ENCODE results near the gene SLC2A13.
"Not testable (repeated sequence)": the region's sequence is repeated elsewhere in the genome, so short reads cannot be mapped to it uniquely, and the experiment has no call there.

The SLC2A13 gene

DNA sequence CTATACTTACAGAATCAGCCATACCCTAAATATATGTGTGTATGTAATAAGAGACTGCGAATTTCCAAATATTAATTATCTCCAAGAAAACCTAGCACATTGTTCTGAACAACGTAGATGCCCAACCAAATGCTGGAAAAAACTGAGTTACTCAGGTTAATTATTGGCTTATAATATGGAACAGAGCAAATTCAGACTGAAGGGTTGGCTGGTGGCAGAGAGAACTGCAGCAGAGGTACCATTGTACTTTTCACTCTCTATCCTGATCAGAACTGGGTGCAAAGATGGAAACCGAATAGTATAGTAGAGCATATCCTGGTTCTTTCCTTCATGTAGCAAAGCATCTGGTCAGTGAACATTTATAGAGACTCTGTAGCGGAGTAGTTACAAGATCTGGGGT lies 185.7 kb downstream of the SLC2A13 start:
- no peak for FAIRE-seq

DNA sequence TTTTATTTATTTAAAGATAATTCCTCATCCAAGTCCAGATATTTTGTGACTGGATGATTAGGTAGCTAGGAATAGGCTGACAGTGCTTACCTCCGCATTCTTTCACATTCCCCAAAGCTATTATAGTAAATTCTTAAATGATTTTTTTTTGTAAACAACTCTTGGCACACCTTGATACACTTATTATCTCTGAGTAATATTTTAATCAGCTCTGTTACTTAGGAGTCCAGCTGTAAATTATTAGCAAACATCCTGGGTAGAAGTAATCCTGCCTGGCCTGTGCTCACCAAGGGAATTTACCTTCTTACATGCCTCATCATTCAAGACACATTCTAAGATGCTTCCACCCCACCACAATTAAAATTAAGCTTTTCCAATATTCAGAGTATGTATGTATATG lies 186.1 kb downstream of the SLC2A13 start:
- no peak for FAIRE-seq

DNA sequence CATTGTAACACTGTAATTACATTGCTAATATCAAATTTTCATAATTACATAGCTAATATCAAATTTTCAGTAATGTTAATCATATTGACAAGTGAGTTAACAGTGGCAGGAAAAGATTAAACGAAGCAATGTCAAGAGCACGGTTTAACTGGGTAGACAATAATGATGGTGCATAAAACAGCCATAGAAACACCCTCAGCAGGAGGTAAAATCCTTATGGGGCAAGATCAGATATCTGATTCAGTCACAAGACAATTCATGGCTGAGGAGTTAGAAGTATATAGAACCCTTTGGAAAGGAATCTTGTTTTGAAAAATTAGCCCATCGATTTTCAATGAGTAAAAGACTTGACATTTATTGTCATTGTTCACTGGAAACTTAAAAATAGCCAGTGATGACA lies 190.6 kb downstream of the SLC2A13 start:
- no peak for FAIRE-seq

DNA sequence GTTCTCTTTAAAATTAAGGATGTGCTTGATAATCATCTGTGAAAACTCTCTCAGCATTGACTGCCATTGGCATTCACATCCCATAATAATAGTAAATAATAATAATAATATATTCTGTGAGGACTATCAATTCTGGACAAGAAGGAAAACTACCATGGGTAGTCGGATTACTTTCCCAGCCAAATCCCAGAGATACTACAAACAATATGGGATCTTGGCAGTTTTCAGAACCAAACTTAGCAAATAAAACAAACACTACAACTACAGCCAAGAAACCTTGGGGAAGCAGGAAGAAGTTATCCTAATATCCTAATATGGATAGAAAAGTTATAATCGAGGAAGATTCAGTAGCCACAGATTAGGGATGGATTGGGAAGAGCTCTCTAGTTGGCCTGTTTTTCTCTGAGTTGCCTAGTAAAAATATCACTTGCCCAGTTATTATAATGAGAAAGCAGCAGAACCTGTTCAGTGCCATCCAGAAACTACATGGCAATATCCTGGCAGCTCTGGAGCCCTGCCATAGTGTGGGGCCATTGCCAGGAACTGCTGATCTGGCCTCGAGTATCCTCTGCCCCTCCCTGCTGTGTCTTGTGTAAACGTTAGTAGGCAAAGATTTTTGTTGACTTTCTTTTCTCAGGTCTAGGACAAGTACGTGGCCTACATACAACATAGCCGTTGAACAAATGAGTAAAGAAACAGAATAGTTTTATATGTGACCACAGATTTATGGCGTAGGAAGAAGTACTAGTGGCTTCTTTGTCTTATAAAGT lies 193.5 kb downstream of the SLC2A13 start:
- FAIRE-seq, result no peak

DNA sequence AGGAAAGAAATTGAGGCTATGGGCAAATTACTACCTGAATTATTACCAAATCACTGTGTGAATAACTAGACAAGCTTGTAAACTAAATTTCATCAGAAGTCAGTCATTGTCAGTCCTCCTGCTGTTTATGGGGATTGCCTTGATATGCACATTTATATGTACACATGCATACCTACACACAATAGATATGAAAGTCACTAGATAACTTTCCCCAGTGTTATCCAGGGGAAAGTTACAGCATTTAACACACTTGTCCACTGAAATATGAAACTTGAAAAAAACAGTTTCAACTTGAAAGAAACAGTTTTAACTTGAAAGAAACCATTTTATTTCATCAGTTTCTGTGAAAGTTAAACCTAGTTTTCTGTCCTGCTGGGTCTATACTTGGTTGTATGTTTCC lies 199.6 kb downstream of the SLC2A13 start:
- FAIRE-seq, result no peak

DNA sequence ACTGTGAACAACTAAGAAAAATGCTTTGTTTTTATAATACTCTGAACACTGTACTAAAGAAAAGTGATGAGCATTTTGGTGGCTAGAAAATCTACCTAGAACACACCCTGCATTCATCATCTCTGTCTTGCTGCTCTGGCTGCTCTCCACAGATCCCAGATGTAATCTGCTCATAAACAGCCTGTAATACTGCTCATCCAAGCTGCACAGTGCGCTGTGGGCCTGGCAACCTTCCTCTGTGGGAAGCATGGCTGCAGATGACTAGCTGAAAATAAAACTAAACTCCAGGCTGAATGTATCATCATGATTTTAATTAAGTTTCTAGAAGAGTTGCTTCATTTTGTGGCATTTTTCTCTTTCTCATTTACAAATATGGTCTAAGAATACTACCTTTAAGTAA lies 200.7 kb downstream of the SLC2A13 start:
- FAIRE-seq, result peak; percentile 53

DNA sequence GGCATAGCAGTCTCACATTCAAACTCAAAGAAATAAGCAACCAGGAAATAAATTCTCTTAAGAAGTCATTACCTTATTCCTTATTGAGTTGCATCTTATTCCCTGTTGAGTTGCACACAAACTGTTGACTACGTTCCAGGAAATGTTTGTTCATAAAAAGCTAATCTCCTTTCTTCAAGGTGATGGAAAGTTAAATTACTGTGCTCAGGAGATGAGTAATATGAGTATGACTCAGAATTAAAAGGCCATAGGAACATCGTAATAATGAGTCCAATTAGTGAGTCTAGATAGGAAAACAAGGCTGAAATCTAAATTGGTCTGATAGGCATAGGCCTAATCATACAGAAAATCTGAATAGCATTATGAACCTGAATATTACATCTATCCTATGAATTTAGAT lies 203.1 kb downstream of the SLC2A13 start:
- FAIRE-seq, result no peak

DNA sequence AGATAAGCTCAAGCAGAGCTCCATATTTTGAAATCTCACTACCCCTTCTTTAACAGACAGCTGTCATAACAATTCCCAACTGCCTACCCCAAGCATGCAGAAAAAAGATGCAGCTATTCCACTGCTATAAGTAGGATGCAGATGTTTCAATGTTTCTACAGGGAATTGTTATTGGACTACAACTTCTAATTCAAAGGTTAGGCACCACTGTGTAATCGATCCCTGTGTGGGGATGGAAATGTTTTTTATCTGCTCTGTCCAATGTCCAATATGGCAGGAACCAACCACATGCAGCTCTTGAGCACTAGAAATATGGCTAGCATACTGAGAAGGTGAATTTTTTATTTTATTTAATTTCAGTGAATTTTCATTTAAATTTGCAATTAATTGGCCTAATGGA lies 208.6 kb downstream of the SLC2A13 start:
- no peak for FAIRE-seq

DNA sequence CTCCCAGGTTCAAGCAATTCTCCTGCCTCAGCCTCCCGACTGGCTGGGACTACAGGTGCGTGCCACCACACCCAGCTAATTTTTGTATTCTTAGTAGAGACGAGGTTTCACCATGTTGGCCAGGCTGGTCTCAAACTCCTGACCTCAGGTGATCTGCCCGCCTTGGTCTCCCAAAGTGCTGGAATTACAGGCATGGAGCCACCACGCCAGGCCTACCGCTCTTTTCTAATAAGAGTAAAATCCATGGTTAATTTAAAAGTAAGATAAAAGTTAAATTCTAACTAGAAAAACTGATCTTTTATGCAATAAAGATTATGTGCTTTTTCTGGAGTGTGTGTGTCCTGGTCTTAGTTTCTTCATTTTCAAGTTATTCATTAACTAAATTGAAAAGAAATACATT lies 212.5 kb downstream of the SLC2A13 start:
- not testable (repeated sequence) for FAIRE-seq

DNA sequence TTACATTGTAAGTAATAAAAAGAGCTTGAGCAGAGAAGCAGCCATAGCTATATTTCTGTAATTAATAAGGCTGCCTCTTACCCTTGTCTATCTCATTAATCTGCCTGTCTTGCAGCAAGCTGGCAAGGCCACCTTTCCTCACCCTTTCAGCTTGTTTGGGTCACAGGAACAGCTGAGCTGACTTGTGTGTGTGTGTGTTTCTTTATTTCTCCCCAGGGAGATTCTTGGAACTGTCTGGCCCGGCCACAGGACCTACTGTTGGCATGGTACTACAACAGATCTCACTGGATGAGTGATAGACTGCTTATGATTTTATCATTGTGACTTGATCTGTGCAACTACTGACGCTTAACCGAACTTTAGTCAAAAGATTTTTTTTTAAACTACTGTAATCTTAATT lies 213.7 kb downstream of the SLC2A13 start:
- no peak for FAIRE-seq

DNA sequence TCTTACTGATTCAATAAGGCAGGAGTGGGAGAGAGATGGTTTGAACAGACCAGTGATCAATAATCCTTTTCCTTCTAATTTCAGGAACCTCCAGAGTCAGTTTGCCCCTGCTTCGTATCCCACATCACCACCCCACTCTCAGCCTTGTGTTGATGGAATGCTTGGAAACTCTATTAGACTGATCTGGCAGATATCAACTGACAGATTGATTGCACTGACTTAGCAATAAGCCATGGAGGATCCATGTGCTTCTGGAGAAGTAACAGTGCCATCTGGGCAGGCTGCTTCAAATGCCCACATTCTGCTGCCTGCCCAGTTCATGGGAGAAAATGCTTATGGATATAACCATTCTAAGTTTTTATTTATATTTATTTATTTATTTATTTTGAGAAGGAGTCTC lies 218.0 kb downstream of the SLC2A13 start:
- FAIRE-seq, result no peak

DNA sequence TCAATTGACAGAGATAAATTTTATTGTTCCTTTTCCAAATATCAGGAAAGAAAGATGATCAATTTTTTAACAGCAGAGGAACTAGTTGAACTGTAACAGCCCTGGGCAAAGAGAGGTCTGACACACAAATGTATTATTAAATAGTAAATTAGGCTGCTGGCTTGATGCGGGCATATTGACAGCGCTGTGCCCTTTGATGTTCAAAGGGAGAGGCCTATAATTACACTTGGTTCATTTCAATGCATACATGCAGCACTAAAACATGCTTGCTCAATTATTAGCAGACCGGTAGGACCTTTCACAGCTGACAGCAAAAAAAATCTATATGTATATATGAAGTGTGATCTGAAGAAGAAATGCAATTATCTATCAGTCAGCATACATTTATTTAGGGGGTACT lies 219.8 kb downstream of the SLC2A13 start:
- FAIRE-seq, result no peak

DNA sequence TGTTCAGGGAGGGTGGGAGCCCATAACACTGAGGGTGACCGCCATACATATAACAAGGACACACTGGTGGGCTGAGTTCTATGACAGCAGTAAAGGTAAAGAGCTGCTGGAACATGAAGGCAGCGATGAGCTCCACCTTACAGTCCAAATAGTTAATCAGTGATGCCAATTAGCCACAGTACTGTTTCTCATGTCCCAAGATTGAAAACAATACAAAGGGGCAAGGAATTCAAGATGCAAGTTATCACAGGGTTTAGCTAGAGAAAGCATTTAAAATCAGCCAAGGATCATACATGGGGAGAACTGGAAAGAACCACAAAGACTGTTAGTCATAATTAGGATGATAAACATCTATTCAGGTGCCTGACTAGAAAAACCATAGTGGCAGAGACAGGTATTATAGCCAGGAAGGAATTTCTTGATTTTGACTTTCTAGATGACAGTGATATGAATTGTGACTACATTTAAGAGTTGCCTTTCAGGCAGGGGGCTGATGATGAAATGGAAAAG lies 221.2 kb downstream of the SLC2A13 start:
- FAIRE-seq, result no peak

DNA sequence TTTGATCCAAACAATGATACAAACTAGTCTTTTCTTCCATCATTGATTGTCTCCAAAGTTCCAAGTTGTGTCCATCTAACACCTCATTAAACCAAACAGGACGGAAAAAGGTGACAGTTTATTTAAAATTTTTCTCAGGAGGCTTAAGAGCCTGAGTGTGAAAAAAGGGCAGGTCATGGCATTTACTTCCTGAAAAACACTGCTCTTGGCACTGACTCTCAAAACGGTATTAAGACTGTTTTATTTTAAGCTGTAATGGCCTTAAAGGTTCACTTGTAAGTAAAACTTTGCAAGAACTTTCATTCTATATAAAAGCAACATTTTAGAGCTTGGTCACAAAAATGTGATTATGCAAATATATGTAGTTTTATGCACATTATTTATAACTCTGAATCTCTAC lies 222.5 kb downstream of the SLC2A13 start:
- no peak for FAIRE-seq

DNA sequence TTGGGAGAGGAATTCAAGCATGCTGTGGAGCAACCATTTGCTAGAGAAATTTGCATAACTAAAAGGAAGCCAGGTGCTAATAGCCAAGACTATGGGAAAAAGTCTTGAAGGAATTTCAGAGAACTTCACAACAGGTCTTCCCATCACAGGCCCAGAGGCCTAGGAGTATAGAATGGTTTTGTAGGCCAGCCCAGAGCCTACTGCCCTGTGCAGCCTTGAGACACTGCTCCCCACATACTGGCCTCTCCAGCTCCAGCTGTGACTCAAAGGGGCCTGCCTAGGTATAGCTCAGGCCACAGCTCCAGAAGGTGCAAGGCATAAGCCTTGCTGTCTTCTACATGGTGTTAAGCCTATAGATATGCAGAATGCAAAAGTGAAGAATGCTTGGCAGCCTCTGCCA lies 227.1 kb downstream of the SLC2A13 start:
- FAIRE-seq, result no peak

DNA sequence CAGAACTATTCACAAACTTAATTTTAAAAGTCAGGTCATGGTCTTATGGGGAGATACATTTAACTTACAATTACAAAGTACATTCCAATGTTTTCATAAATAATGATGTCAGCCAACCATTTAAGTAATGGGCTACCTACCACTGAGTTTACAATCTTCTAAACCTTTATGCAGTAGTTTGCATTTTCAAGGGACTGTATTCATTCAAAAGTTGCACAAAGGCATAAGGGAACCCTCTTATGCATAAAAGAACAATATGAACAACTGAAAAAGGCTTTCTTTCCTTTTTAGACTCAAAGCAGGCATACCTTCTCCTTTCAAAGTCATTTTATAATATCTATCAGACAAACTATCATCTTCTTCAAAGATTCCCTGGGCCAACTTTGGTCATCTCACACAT lies 230.2 kb downstream of the SLC2A13 start:
- no peak for FAIRE-seq

DNA sequence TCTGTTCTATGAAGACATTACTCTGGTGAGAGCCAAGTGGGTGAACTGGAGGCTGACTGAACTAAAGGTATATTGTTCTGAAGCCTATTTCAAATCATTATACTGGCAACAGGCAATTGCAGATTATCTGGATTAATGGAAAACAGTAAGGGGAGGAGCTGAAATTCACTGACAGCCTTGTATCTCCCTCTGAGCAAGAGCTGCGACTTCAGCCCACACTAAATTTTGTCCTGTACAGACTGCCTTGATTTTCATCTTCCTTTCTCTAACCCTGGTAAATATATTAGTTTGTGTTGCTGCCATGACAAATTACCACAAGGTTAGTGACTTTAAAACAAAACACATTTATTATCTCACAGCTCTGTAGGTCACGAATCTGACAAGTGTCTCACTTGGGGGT lies 231.1 kb downstream of the SLC2A13 start:
- FAIRE-seq, result no peak

DNA sequence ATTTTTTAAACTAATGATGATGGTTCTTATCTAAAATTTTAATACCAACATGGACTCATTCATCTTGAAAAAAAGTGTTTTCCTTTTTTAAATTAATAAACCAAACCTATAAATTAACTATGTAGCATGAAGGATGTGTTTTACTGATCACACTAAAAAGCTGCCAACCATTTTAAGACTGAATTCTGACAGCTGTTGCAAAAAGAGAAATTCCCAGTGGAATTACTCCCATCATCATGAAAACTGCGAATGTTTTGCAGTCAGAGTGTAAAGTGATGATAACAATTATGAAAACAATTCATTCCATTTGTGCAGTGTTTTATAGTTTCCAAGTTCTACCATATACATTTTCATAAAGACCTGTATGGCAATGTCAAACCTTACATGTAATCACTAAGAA lies 232.8 kb downstream of the SLC2A13 start:
- FAIRE-seq, result peak; percentile 23

DNA sequence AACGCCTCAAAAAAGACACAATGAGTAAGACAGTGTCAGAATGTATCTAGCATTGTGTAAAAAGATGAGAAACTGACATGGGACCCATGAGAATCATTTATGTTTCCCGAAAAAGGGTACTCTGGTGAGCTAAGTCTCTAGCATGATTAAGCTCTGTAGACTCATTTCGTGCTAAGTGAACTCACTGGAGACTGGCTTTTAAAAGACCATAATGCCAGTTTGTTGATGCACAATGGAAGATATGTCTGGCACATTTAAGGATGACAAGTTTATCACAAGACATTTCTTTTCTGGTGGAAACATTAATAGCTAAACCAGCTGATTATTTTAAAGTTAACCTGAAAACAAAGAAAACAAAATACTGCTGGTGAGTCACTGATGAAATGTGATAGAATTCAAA lies 233.5 kb downstream of the SLC2A13 start:
- FAIRE-seq, result no peak

DNA sequence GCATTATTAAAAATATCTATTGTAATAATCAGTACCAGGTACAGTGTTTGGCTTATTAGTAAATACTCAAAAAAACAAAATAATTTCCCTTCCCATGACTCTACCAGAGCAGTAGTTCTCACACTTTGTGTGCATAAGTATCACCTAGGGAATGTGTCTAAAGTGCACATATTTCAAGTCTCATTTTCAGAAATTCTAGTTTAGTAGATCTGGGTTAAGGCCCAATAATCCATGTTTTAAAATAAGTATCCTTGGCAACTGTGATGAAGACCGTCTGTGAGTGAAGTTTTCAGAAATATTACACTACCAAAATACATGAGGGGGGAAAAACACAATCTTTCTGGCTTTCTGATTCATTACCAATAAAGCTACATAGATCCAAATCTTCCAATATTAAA lies 237.6 kb downstream of the SLC2A13 start:
- FAIRE-seq, result no peak

DNA sequence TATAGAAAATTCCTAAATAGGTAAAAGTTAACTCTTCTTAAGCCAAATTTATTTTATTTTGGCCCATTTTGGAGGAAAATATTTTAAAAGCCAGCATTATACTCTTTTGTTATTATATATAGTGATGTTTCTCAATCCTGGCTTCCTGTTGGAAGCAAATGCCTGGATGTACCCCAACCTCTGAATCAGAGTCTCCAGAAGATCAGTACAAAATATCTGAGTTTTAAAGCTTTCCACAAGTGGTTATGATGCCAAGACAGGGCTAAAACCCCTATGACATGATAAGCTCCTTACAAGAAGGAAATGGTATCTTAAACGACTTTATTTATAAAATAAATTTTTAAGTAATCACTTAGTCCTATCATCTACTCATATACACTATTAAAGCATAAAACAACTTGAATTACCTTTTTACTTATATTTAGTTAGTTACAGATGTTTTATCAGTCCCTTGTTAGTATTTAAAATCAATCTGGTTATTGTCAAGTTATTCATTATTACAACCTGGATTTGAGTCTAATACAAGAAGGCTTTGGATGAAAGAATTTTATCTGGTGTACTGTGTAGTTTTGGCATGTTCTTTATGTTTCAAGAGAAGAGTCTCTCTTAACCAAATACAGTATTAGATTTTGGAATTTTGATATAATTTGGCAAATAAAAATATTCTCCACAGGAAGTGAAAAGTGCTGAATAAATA lies 238.1 kb downstream of the SLC2A13 start:
- no peak for FAIRE-seq

DNA sequence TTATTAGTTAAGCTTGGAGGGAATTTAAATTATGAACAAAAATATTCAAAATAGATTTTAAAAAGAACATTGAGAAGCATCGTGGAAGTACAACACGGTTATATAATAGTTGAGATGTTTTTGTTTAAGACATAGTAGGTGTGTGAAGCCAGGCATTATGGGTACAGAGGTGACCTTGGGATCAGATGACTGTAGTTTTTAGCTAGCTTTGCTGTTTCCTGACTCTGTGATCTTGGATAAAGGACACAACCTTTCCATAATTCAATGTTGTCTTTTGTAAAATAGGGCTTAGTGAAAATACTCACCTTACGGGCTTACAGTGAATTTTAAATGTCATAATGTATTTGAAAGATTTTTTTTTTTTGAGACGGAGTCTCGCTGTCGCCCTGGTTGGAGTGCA lies 239.7 kb downstream of the SLC2A13 start:
- no peak for FAIRE-seq

DNA sequence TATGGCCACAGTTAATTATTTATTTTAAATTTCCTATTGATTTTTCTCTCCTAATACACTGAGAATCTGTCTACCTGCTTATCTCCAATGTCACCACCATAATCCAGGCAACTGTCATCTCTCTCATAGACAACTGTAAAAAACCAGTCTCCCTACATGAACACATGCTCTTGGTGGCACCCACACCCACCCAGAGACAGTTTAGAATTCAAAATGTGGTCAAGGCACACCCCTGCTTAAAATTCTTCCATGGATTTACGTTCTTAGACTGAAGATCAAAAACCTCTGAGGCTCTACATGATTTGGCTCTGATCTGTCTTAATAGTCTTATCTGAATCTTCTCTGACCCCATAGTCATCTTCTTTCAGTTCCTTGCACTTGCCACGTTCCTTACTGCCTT lies 245.2 kb downstream of the SLC2A13 start:
- no peak for FAIRE-seq

DNA sequence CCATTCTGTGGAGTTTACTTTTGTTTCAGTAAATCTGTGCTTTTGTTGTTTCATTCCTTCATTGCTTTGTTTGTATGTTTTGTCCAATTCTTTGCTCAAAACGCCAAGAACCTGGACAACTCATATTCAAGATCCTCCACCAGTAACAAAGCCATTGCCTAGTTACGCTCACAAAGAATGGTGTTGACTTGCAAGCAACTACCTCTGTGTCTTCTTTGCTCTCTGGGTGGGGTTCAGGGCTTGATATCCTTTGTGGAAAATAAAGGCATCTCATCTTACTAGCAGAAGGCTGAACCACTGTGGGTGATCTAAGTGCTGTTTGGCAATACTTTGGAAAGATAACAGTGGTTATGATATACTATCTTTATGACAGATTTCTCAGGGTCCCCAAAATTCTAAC lies 252.9 kb downstream of the SLC2A13 start:
- FAIRE-seq, result no peak

DNA sequence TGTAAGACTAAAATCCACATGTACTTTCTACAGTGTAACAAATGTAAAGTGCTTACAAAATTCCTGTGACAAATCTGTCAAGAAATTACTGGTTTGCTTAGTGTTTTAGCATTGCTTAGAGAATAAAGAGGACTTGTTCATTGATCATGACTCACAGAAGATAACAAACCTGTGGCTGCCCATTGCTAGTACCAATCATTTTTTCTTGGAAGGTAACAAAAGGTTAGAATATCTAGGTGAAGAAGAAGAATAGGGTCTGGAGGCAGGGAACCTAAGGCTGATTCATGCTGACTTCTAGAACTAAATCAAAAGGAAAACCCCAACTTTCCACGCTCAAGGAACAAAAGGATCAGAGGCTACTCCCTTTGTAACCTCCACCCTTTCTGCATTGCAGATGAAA lies 253.5 kb downstream of the SLC2A13 start:
- no peak for FAIRE-seq

All from endometrium (tissue), 2 donors.